Vagina (tissue), 2 donors: ENCODE results near the gene FMN2. TPM values are rescaled to one million over a fixed set of nuclear protein-coding genes. Genes with fewer than 3 reads are reported as not detected.
"Not testable (repeated sequence)": the region's sequence is repeated elsewhere in the genome, so short reads cannot be mapped to it uniquely, and the experiment has no call there.

ENCODE experiments used
- DNase-seq, 2 donors: peaks; one replicate each; pipeline ENCODE4 v3.0.0-alpha.2; 2017; ENCODE audit errors: extremely low spot score in 2 of 2
- H3K27ac ChIP-seq: fragments of 200-600 bp; sonication (generic); one replicate; pipeline ENCODE4 v1.5.1; 2019
- H3K27me3 ChIP-seq: fragments of 200-600 bp; sonication (generic); one replicate; pipeline ENCODE4 v1.5.1; 2019
- H3K36me3 ChIP-seq, 2 donors: fragments of 200-600 bp; sonication (generic); one replicate each; pipeline ENCODE4 v1.5.1; 2017 to 2019
- H3K4me1 ChIP-seq: fragments of 200-600 bp; sonication (generic); one replicate; pipeline ENCODE4 v1.5.1; 2019
- H3K4me3 ChIP-seq, 2 donors: fragments of 200-600 bp; sonication (generic); 1 replicate in 1 of 2; 2 replicates in 1 of 2; pipeline ENCODE4 v1.5.1; 2016 to 2019
- H3K9me3 ChIP-seq: fragments of 200-600 bp; sonication (generic); one replicate; pipeline ENCODE4 v1.5.1; 2019
- POLR2A ChIP-seq, 2 donors: fragments of 450-650 bp; IDR thresholded peaks; one replicate each; pipeline ENCODE4 v1.6.1; 2017; ENCODE audit warnings: antibody characterized with exemption in 2 of 2, mild to moderate bottlenecking in 2 of 2, moderate library complexity in 2 of 2
- POLR2AphosphoS5 ChIP-seq, 2 donors: sonication (generic); formaldehyde crosslinking; IDR thresholded peaks; one replicate each; pipeline ENCODE4 v1.9.0; 2017; ENCODE audit warnings: antibody characterized with exemption in 2 of 2, mild to moderate bottlenecking in 2 of 2, low read depth in 1 of 2; ENCODE audit not compliant: insufficient read depth in 1 of 2
- intact Hi-C: fragments of 100-400 bp; cut with DNase I; formaldehyde crosslinking; loops from one replicate; pipeline ENCODE4 v1.15.1; 2023
- total RNA-seq: library from RNA; depleted of rRNA; stranded (reverse); fragments of >200 nt; gene quantifications from one replicate; pipeline ENCODE4 v1.2.3, GENCODE V29; 2016
- TF ChIP-seq, protein P1 (sequence below), 3 experiments: fragments of 450-650 bp in 2 of 3; fragments of 200-600 bp in 1 of 3; sonication (generic) in 1 of 3; IDR thresholded peaks; one replicate each; pipeline ENCODE4 v1.5.1; 2017 to 2019; ENCODE audit warnings: antibody characterized with exemption in 3 of 3, mild to moderate bottlenecking in 2 of 3, moderate library complexity in 2 of 3

The FMN2 gene
- total RNA-seq, 1 donor from 2014 or later: not detected

DNA sequence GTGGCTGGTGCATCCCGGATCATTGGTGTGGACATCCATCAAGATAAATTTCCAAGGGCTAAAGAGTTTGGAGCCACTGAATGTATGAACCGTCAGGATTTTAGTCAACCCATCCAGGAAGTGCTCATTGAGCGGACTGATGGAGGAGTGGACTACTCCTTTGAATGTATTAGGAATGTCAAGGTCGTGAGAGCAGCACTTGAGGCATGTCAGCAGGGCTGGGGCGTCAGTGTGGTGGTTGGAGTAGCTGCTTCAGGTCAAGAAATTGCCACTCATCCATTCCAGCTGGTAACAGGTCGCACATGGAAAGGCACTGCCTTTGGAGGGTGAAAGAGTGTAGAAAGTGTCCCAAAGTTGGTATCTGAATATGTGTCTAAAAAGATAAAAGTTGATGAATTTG, 79.1 kb downstream of the FMN2 start:
- no peak overlapping the region for H3K4me3 ChIP-seq
- no peaks in the 10 kb centered on the region for H3K4me1 ChIP-seq
- H3K27me3 ChIP-seq: no peaks in the 10 kb centered on the region
- no peak overlapping the region for H3K27ac ChIP-seq
- TF ChIP-seq POLR2A (IDR thresholded peaks at IDR 0.05) (no peak), POLR2AphosphoS5 (IDR thresholded peaks at IDR 0.05; ENCODE audit: insufficient read depth in 1 of 2, low read depth in 1 of 2) (no peak)
- TF ChIP-seq, protein P1, sequence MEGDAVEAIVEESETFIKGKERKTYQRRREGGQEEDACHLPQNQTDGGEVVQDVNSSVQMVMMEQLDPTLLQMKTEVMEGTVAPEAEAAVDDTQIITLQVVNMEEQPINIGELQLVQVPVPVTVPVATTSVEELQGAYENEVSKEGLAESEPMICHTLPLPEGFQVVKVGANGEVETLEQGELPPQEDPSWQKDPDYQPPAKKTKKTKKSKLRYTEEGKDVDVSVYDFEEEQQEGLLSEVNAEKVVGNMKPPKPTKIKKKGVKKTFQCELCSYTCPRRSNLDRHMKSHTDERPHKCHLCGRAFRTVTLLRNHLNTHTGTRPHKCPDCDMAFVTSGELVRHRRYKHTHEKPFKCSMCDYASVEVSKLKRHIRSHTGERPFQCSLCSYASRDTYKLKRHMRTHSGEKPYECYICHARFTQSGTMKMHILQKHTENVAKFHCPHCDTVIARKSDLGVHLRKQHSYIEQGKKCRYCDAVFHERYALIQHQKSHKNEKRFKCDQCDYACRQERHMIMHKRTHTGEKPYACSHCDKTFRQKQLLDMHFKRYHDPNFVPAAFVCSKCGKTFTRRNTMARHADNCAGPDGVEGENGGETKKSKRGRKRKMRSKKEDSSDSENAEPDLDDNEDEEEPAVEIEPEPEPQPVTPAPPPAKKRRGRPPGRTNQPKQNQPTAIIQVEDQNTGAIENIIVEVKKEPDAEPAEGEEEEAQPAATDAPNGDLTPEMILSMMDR (IDR thresholded peaks at IDR 0.05): no peak
- intact Hi-C loops: no loop called here
- no peaks in the 10 kb centered on the region for H3K9me3 ChIP-seq
- no peak for DNase-seq
- H3K36me3 ChIP-seq: no peaks in the 10 kb centered on the region

DNA sequence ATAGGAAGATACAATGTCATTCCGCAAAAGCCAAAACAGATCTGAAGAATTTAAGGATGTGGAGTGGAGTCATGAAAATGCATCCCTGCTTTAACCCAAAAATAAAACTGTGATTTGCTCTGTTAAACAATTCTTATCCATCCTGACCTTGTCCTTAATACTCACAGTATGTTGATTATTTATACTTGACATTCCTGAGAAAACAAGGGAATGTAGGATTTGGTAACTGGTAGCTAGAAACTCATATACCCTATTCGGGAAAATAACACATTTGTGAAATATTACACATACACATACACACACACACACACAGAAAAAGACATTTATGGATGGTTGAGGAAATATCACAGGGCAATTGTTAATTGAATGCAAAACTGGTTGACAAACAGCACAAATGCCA, 80.2 kb downstream of the FMN2 start:
- no peaks in the 10 kb centered on the region for H3K36me3 ChIP-seq
- H3K4me3 ChIP-seq: no peak overlapping the region
- TF ChIP-seq POLR2A (IDR thresholded peaks at IDR 0.05) (no peak), POLR2AphosphoS5 (IDR thresholded peaks at IDR 0.05; ENCODE audit: insufficient read depth in 1 of 2, low read depth in 1 of 2) (no peak)
- TF ChIP-seq, protein P1 (IDR thresholded peaks at IDR 0.05): no peak
- DNase-seq: no peak
- H3K9me3 ChIP-seq: no peaks in the 10 kb centered on the region
- intact Hi-C loops: no loop called here
- no peak overlapping the region for H3K27ac ChIP-seq
- no peaks in the 10 kb centered on the region for H3K27me3 ChIP-seq
- H3K4me1 ChIP-seq: no peaks in the 10 kb centered on the region

DNA sequence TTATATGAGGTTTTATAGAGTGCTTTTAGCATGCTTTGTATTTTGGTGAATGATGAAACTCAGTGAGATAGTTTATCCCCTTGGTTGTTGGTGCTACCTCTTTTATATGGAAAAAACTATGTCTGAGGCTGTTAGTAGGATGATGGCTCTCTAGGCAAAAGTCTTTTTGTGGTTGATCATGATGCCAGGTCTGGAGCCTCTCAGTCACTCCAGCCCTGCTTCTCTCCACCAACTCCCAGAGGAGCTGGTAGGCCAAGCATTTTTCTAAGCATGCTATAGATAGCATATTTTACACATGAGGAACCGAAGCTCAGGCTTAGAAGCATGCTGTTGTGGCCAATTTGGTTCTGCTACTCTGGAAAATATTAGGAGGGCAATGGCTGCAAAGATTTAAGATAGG, 82.2 kb downstream of the FMN2 start:
- Histone ChIP-seq H3K4me1 (no peaks in the 10 kb centered on the region), H3K27ac (no peak overlapping the region), H3K36me3 (no peaks in the 10 kb centered on the region), H3K9me3 (no peaks in the 10 kb centered on the region), H3K27me3 (no peaks in the 10 kb centered on the region), H3K4me3 (no peak overlapping the region)
- intact Hi-C loops: no loop called here
- TF ChIP-seq POLR2AphosphoS5 (IDR thresholded peaks at IDR 0.05; ENCODE audit: insufficient read depth in 1 of 2, low read depth in 1 of 2) (no peak), POLR2A (IDR thresholded peaks at IDR 0.05) (no peak)
- TF ChIP-seq, protein P1 (IDR thresholded peaks at IDR 0.05): no peak
- DNase-seq: no peak

DNA sequence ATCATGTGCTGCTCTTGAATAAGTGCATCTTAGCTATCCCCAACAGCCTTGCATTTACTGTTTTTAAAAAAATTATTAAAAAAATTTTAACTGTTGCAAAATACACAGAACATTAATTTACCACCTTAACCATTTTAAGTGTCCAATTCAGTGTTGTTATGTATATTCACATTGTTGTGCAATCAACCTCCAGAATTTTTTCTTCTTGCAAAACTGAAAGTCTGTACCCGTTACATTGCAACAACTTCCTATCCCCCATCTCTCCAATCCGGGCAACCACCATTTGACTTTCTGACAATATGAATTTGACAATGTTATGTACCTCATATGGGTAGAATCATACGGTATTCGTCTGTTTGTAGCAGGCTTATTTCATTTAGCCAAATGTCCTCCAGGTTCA, 83.1 kb downstream of the FMN2 start:
- no peak overlapping the region for H3K4me3 ChIP-seq
- intact Hi-C loops: no loop called here
- H3K27ac ChIP-seq: no peak overlapping the region
- no peak for DNase-seq
- H3K27me3 ChIP-seq: no peaks in the 10 kb centered on the region
- H3K36me3 ChIP-seq: no peaks in the 10 kb centered on the region
- H3K9me3 ChIP-seq: no peaks in the 10 kb centered on the region
- TF ChIP-seq POLR2A (IDR thresholded peaks at IDR 0.05) (no peak), POLR2AphosphoS5 (IDR thresholded peaks at IDR 0.05; ENCODE audit: insufficient read depth in 1 of 2, low read depth in 1 of 2) (no peak)
- TF ChIP-seq, protein P1 (IDR thresholded peaks at IDR 0.05): no peak
- H3K4me1 ChIP-seq: no peaks in the 10 kb centered on the region

DNA sequence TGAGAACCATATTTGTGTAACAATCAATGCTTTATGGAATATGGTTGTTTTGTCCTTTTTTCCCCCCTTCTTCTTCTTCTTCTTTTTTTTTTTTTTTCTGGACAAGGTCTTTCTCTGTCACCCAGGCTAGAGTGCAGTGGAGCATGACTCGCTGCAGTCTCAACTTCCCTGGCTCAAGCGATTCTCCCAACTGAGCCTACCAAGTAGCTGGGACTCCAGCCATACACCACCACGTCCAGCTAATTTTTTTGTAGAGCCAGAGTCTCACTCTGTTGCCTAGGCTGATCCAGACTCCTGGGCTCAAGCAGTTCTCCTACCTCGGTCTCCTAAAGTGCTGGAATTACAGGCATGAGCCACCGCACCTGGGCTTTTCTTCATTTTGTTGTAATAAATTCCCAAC, 86.7 kb downstream of the FMN2 start:
- Histone ChIP-seq H3K36me3 (no peaks in the 10 kb centered on the region), H3K9me3 (no peaks in the 10 kb centered on the region), H3K4me1 (no peaks in the 10 kb centered on the region), H3K27me3 (no peaks in the 10 kb centered on the region), H3K4me3 (no peak overlapping the region), H3K27ac (no peak overlapping the region)
- TF ChIP-seq, protein P1 (IDR thresholded peaks at IDR 0.05): no peak
- no peak for TF ChIP-seq POLR2AphosphoS5 (IDR thresholded peaks at IDR 0.05; ENCODE audit: insufficient read depth in 1 of 2, low read depth in 1 of 2)
- TF ChIP-seq POLR2A (IDR thresholded peaks at IDR 0.05): no peak
- intact Hi-C loops: no loop called here
- no peak for DNase-seq

DNA sequence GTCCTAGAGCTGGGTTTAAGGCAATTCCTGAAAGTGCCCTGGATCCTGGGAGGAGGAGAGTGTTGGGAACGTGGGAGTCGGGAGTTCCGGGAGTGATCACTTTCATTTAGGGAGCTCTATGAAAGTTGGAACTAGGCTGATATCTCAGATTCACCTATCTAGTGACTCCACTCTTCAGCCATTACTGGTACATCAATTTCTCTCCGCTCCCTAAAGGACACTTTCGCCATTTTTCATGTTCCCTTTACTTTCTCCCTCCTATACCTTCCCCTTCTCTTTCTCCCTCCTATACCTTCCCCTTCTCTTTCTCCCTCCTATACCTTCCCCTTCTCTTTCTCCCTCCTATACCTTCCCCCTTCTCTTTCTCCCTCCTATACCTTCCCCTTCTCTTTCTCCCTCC, 93.0 kb downstream of the FMN2 start:
- H3K36me3 ChIP-seq, H3K27ac ChIP-seq, H3K9me3 ChIP-seq, H3K27me3 ChIP-seq, intact Hi-C loops, H3K4me3 ChIP-seq, H3K4me1 ChIP-seq, DNase-seq: not testable (repeated sequence)
